GM19463 (cell line): ENCODE data around the gene ARHGAP4.

Experiments
- ATAC-seq: cut with Tn5 transposase; IDR thresholded peaks from one replicate; pipeline ENCODE4 v1.9.1; 2021; ENCODE audit warnings: mild to moderate bottlenecking, moderate library complexity; ENCODE audit not compliant: unreplicated experiment

Gene ARHGAP4

DNA sequence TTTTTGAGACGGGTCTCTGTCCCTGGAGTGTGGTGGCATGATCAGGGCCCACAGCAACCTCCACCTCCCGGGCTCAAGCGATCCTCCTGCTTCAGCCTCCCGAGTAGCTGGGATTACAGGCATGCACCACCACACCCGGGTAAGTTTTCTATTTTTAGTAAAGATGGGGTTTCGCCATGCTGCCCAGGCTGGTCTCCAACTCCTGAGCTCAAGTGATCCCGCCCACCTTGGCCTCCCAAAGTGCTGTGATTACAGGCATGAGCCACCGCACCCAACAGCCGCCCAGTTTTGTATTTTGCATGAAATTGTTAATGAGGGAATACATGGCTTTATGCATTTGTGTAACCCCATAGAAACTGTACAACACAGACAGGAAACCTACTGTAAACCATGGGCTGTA lies 2.8 kb upstream of the ARHGAP4 start:
- no peak for ATAC-seq

DNA sequence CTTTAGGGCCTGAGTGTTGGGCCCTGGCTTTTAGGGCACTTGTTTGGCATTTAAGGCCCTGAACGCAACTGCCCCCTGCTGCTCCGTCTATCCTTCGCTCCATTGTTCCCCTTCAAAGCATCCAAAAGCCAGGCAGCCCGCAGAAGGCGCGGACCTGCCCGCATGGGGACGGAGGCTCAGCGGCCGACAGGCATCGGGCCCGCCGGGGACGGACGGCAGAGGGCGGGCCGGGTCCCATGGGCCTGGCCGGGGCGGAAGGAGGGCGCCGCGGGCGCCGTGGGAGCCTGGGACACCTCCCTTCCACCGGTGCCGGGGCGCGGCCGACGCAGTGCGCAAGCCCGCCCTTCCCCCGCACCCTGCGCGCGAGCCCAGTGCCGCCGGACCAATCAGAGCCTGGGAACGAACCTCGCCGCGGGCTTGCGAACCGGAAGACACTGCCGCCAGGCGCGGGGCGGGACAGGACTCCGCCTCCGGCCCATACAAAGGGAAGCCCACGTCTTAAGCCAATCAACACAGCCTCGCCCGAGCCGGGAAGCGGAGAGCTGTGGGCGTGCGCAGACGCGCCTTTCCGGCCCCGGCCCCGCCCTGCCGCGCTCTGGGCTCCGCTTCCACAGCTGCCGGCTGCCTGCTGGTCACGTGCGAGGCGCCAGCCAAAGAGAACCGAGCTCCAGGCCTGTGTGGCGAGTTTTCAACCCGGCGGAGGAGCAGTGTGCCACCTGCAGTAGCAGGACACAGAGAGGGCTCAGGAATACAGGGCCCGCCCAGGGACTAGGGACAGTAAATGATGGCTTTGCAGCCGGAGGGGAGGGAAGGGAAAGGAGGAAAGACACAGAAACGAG lies 2.1 kb upstream of the ARHGAP4 start:
- ATAC-seq, result peak; percentile 64

- no peak for ATAC-seq
Measured at GRCh38 chrX:153927672-153927921, 1.5 kb upstream of the ARHGAP4 start.

- ATAC-seq, result peak; percentile 38
Measured at GRCh38 chrX:153926858-153927671, 1.0 kb upstream of the ARHGAP4 start.

GRCh38 chrX:153926552-153926857 lies 441 bp upstream of the ARHGAP4 start:
- no peak for ATAC-seq

DNA sequence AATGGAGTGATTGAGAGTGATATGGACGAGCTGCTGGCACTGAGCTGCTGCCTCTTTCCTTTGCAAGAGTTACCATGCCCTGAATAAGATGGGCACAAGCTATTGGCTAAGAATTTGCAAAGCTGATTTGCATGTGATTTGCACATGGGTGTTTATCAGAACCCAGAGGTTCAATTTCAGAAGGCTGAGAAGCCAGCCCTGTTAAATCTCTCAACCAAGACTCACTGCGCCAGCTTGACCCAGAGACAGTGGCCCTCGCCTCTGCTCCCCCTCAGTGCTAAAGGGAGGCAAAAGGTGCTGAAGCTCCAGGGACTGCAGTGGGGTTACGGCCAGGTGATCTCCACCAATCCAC lies 701 bp downstream of the ARHGAP4 start:
- no peak for ATAC-seq

- ATAC-seq, result no peak
Measured at GRCh38 chrX:153924149-153924861, 1.8 kb downstream of the ARHGAP4 start.

- ATAC-seq, result no peak
Measured at GRCh38 chrX:153922932-153923857, 2.9 kb downstream of the ARHGAP4 start.

DNA sequence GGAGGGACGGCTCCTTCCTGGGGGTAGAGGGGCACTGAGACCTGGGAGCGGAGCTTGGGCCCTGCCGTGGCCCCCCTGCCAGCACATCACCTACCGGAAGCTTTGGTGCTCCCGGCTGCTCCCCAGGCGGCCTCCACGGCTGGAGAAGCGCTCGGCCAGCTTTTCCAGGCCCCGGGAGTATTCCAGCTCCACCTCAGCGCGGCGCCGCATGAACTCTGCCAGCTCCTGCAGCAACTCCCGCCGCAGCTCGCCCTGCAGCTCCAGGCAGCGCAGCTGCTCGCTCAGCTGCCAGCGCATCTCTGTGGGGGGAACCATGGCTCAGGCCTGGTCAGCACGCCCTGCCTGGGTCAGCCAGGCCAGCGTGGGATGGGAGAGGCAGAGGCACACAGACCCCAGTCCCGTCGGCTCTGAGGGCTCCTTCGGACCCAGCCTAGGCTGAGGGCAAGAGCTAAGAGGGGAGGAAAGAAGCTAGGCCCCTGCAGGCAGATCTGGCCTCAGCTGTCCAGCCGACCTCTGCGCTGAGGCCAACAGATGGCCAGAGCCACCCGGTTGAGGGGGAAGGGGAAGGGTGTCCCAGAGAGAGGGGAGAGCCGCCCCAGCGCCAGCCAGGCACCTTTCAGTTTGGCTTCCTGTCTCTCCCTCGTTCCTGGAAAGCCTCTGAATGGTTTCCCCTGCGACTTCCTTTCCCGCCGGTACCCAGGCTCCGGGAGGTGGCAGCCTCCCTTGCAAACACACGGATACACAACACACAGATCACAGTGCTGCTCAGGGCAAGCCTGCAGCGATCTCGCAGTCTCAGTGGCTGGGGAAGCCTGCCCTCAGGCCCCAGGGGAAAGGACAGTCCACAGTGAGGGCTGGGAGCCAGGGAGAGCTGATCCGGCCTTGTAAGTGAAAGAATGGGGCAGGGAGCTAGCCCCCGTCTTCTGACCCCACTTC lies 4.3 kb downstream of the ARHGAP4 start:
- no peak for ATAC-seq

DNA sequence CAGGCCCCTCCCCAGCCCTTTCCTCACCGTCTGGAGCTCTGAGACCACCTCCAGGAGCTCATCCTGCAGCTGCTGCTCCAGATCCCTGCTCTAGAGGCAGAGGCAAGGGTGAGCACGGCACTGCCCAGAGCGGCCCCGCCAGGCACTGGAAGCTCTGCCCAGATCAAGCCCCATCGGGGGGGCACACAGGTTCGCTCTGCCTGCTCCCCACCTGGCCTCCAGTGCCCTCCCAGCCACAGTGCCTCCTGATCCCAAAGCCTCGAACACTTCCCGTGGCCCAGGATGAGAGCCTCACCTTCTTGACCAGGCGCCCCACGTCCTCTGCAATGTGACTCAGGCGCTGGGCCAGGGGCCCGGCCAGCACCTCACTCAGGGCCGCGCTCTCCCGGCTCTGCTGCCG lies 5.0 kb downstream of the ARHGAP4 start:
- no peak for ATAC-seq

GRCh38 chrX:153920546-153920945 lies 5.5 kb downstream of the ARHGAP4 start:
- no peak for ATAC-seq

DNA sequence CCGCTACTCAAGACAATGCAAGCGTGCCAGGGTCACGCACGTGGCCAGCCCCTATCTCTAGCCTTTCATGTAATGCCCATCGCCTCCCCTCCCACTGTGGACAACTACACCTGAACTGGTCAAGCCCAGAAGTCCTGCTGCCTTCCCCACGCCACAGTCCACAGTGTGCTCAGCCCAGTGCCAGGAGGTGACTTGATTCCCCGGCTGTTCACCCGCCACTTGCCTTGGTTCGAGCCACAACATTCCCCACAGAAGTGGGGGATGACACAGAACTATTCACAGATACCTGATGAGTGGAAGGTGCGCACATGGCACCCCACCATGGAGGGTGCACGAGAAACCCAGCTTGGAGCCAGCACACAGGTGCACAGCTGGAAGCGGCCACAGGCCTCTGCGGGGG lies 6.8 kb downstream of the ARHGAP4 start:
- no peak for ATAC-seq

GRCh38 chrX:153917869-153918268 lies 8.2 kb downstream of the ARHGAP4 start:
- no peak for ATAC-seq

GRCh38 chrX:153913701-153914100 lies 12.4 kb downstream of the ARHGAP4 start:
- ATAC-seq, result no peak

GRCh38 chrX:153913211-153913610 lies 12.9 kb downstream of the ARHGAP4 start:
- ATAC-seq, result no peak

- no peak for ATAC-seq
Measured at GRCh38 chrX:153911798-153912197, 14.3 kb downstream of the ARHGAP4 start.

GRCh38 chrX:153910446-153910845 lies 15.6 kb downstream of the ARHGAP4 start:
- ATAC-seq, result no peak

DNA sequence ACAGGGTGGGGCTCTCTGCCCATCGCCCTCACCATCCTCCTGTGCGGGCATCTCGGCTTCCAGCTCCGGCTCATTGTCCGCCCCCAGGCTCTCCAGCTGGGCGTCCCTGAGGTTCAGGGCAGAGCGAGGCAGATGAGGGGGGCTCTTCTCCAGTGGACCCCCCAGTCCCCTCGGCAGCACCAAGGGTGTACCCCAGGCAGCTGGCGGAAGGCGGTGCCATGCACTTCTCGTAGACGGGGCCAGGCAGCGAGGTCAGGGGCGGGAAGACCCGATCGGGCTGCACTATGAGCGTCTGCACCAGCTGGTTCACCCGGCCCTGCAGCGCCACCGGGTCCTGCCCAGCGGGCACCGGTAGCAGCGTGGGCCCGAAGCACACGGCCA lies 16.1 kb downstream of the ARHGAP4 start:
- ATAC-seq, result no peak

- ATAC-seq, result no peak
Measured at GRCh38 chrX:153909024-153909979, 16.8 kb downstream of the ARHGAP4 start.
